GM21825 (cell line): ENCODE measurements around the gene MGST3.
"Not testable (repeated sequence)": the region's sequence is repeated elsewhere in the genome, so short reads cannot be mapped to it uniquely, and the experiment has no call there.

Source experiments
- ATAC-seq: cut with Tn5 transposase; IDR thresholded peaks from one replicate; pipeline ENCODE4 v1.9.1; 2021; ENCODE audit warnings: mild to moderate bottlenecking, moderate library complexity; ENCODE audit not compliant: unreplicated experiment

Gene MGST3

GRCh38 chr1:165695031-165695430, 64.0 kb downstream of the MGST3 start:
- no peak for ATAC-seq

GRCh38 chr1:165696625-165697100, 65.6 kb downstream of the MGST3 start:
- no peak for ATAC-seq

- no peak for ATAC-seq
Observed at GRCh38 chr1:165697491-165697880, 66.5 kb downstream of the MGST3 start.

- peak; percentile 90 for ATAC-seq
Observed at GRCh38 chr1:165697881-165698760, 67.1 kb downstream of the MGST3 start, which contains the start of gene ALDH9A1. Gene ALDH9A1 (minus strand): TSS chr1:165698562. CDS start chr1:165698558, 4 bp downstream.

GRCh38 chr1:165698761-165699052, 67.7 kb downstream of the MGST3 start:
- peak; percentile 1 for ATAC-seq

GRCh38 chr1:165699577-165699976, 68.5 kb downstream of the MGST3 start:
- ATAC-seq: no peak

GRCh38 chr1:165701922-165702321, 70.9 kb downstream of the MGST3 start:
- not testable (repeated sequence) for ATAC-seq

- no peak for ATAC-seq
Observed at GRCh38 chr1:165703648-165704047, 72.6 kb downstream of the MGST3 start.
